Naive thymus-derived CD4-positive, alpha-beta T cell (primary cell): Measurements from ENCODE around the gene NDNF. TPM values are rescaled to one million over a fixed set of nuclear protein-coding genes. Genes with fewer than 3 reads are reported as not detected.

ENCODE experiments used
- ATAC-seq: fragments of 150-1000 bp; cut with Tn5 transposase; 2 replicates; pipeline ENCODE4 v1.10.0; 2021; ENCODE audit warnings: mild to moderate bottlenecking, moderate library complexity
- CTCF ChIA-PET: fragments of 350-600 bp; sonication (Branson Sonifier 250); formaldehyde crosslinking; loops from one replicate; lab custom pipeline; 2021; ENCODE audit warnings: antibody characterized with exemption; lab: Charles Lee
- POLR2A ChIA-PET: fragments of 350-600 bp; sonication (Branson Sonifier 250); formaldehyde crosslinking; loops from one replicate; lab custom pipeline; 2021; ENCODE audit warnings: antibody characterized with exemption, inconsistent platforms; lab: Charles Lee
- DNase-seq, 9 donors: peaks; one replicate each; pipeline versions ENCODE4 v3.0.0 to v3.0.0-alpha.2; 2020 to 2022; ENCODE audit warnings: mixed read lengths in 1 of 9
- H3K27ac ChIP-seq: one replicate; pipeline ENCODE4 v1.7.0; 2013; ENCODE audit warnings: mild to moderate bottlenecking, low read depth, low read length, moderate library complexity
- H3K27me3 ChIP-seq, 2 donors: one replicate each; pipeline ENCODE4 v1.7.0; 2013; ENCODE audit warnings: low read length in 2 of 2, mild to moderate bottlenecking in 2 of 2, moderate library complexity in 2 of 2; ENCODE audit not compliant: control insufficient read depth in 2 of 2, insufficient read depth in 2 of 2
- H3K36me3 ChIP-seq, 3 experiments: 1 replicate in 2 of 3; 2 replicates in 1 of 3; pipeline ENCODE4 v1.7.0; 2013; ENCODE audit warnings: low read length in 3 of 3, mild to moderate bottlenecking in 3 of 3, moderate library complexity in 1 of 3; ENCODE audit not compliant: insufficient read depth in 3 of 3, control insufficient read depth in 2 of 3
- H3K4me1 ChIP-seq, 2 donors: one replicate each; pipeline ENCODE4 v1.7.0; 2013; ENCODE audit warnings: low read length in 2 of 2, mild to moderate bottlenecking in 2 of 2, moderate library complexity in 1 of 2; ENCODE audit not compliant: control insufficient read depth in 2 of 2, insufficient read depth in 2 of 2
- H3K4me3 ChIP-seq: 2 replicates; pipeline ENCODE4 v1.7.0; 2013; ENCODE audit warnings: mild to moderate bottlenecking, low read length
- H3K9me3 ChIP-seq, 3 experiments: 1 replicate in 2 of 3; 2 replicates in 1 of 3; pipeline ENCODE4 v1.7.0; 2013; ENCODE audit warnings: low read length in 3 of 3; ENCODE audit not compliant: control insufficient read depth in 2 of 3
- H3K27ac Mint-ChIP-seq, 9 donors: one replicate each; pipeline ENCODE4 v1.8.0; 2020 to 2022; ENCODE audit warnings: mixed read lengths in 9 of 9, mild to moderate bottlenecking in 8 of 9, moderate library complexity in 5 of 9, inconsistent platforms in 2 of 9
- H3K27me3 Mint-ChIP-seq, 5 donors: one replicate each; pipeline ENCODE4 v1.8.0; 2021 to 2022; ENCODE audit warnings: mixed read lengths in 5 of 5, mild to moderate bottlenecking in 1 of 5
- H3K36me3 Mint-ChIP-seq, 5 donors: one replicate each; pipeline ENCODE4 v1.8.0; 2020 to 2022; ENCODE audit warnings: mixed read lengths in 5 of 5, mild to moderate bottlenecking in 3 of 5, inconsistent platforms in 1 of 5
- H3K4me1 Mint-ChIP-seq, 7 donors: one replicate each; pipeline ENCODE4 v1.8.0; 2020 to 2022; ENCODE audit warnings: mixed read lengths in 7 of 7, mild to moderate bottlenecking in 3 of 7, inconsistent platforms in 1 of 7
- H3K4me3 Mint-ChIP-seq, 10 donors: one replicate each; pipeline ENCODE4 v1.8.0; 2020 to 2022; ENCODE audit warnings: mild to moderate bottlenecking in 10 of 10, mixed read lengths in 10 of 10, moderate library complexity in 6 of 10, inconsistent platforms in 2 of 10
- H3K9me3 Mint-ChIP-seq, 11 donors: one replicate each; pipeline ENCODE4 v1.8.0; 2020 to 2022; ENCODE audit warnings: mixed read lengths in 11 of 11, mild to moderate bottlenecking in 4 of 11, inconsistent platforms in 1 of 11, moderate library complexity in 1 of 11
- intact Hi-C, 2 donors: fragments of 100-400 bp; cut with micrococcal nuclease; formaldehyde crosslinking; loops; one replicate each; pipeline ENCODE4 v1.15.1; 2023
- polyA plus RNA-seq, 2 donors: library from polyadenylated mRNA; unstranded; fragments of 300-500 nt; fragmentation: Illumina TruSeq; gene quantifications; one replicate each; pipeline ENCODE4 v1.2.3, GENCODE V29; 2021
- total RNA-seq, 6 experiments: library from RNA in 5 of 6; stranded (reverse) in 5 of 6; gene quantifications; 1 replicate in 5 of 6; 2 replicates in 1 of 6; pipeline ENCODE4 v1.2.3 and lab custom pipeline; 2021 to 2026

Gene NDNF
- total and polyA plus RNA-seq, 7 experiments from 2014 or later: not detected

- Mint-ChIP-seq H3K27ac (no peak overlapping the region), H3K4me1 (peaks cover 0 to 24% (median 22%) of the 10 kb centered on the region in 7 donors), H3K4me3 (no peak overlapping the region), H3K9me3 (no peaks in the 10 kb centered on the region), H3K27me3 (peaks cover 4 to 12% (median 5%) of the 10 kb centered on the region in 5 donors), H3K36me3 (peaks cover 0 to 4% (median 0%) of the 10 kb centered on the region in 5 donors)
- no peak overlapping the region for H3K27ac ChIP-seq
- POLR2A ChIA-PET: no interaction called here
- H3K36me3 ChIP-seq: no peaks in the 10 kb centered on the region
- intact Hi-C loops: no loop called here
- DNase-seq (no peak), ATAC-seq (no peak)
- H3K4me3 ChIP-seq: no peak overlapping the region
- H3K27me3 ChIP-seq: no peaks in the 10 kb centered on the region
- H3K4me1 ChIP-seq: no peaks in the 10 kb centered on the region
- no peaks in the 10 kb centered on the region for H3K9me3 ChIP-seq
- CTCF ChIA-PET: no interaction called here
Observed at GRCh38 chr4:121018543-121018942, 53.8 kb downstream of the NDNF start.

- peak overlapping the region in 1 of 9 donors; percentile 55 for H3K27ac Mint-ChIP-seq
Observed at GRCh38 chr4:121016611-121017010, 55.7 kb downstream of the NDNF start.

GRCh38 chr4:121015421-121015820 lies 56.9 kb downstream of the NDNF start:
- H3K9me3 Mint-ChIP-seq: no peaks in the 10 kb centered on the region
- POLR2A ChIA-PET: interaction anchor here (0.6 kb wide), 1 partner anchor 8 kb away, joined by 4 read pairs; no protein-coding TSS in a partner anchor
- no peak overlapping the region for H3K4me3 ChIP-seq
- ATAC-seq (no peak), DNase-seq (no peak)
- no peaks in the 10 kb centered on the region for H3K27me3 ChIP-seq
- peaks cover 0 to 53% (median 48%) of the 10 kb centered on the region in 7 donors for H3K4me1 Mint-ChIP-seq
- no peak overlapping the region for H3K27ac Mint-ChIP-seq
- H3K27ac ChIP-seq: no peak overlapping the region
- H3K9me3 ChIP-seq: no peaks in the 10 kb centered on the region
- no peaks in the 10 kb centered on the region for H3K36me3 Mint-ChIP-seq
- H3K27me3 Mint-ChIP-seq: peaks cover 0 to 2% (median 0%) of the 10 kb centered on the region in 5 donors
- intact Hi-C loops: no loop called here
- CTCF ChIA-PET: interaction anchor here (0.6 to 0.7 kb wide), 2 partner anchors 12 to 126 kb away, joined by 3 to 4 read pairs; no protein-coding TSS in a partner anchor
- no peak overlapping the region for H3K4me3 Mint-ChIP-seq
- no peaks in the 10 kb centered on the region for H3K36me3 ChIP-seq
- H3K4me1 ChIP-seq: peaks cover 0 to 15% of the 10 kb centered on the region in 2 donors

More at GRCh38 chr4:121016611-121017010, 55.7 kb downstream of the NDNF start:
- Histone ChIP-seq H3K9me3 (no peaks in the 10 kb centered on the region), H3K36me3 (no peaks in the 10 kb centered on the region), H3K4me3 (no peak overlapping the region), H3K4me1 (peaks cover 0 to 4% of the 10 kb centered on the region in 2 donors), H3K27ac (no peak overlapping the region), H3K27me3 (no peaks in the 10 kb centered on the region)
- H3K4me3 Mint-ChIP-seq: no peak overlapping the region
- H3K27me3 Mint-ChIP-seq: peaks cover 0 to 6% (median 0%) of the 10 kb centered on the region in 5 donors
- DNase-seq (no peak), ATAC-seq (no peak)
- H3K36me3 Mint-ChIP-seq: peaks cover 0 to 4% (median 0%) of the 10 kb centered on the region in 5 donors
- peaks cover 0 to 41% (median 36%) of the 10 kb centered on the region in 7 donors for H3K4me1 Mint-ChIP-seq
- POLR2A ChIA-PET: no interaction called here
- CTCF ChIA-PET: interaction anchor here (0.7 kb wide), 1 partner anchor 13 kb away, joined by 3 read pairs; no protein-coding TSS in a partner anchor
- intact Hi-C loops: no loop called here
- no peaks in the 10 kb centered on the region for H3K9me3 Mint-ChIP-seq

- peaks cover 3 to 62% (median 57%) of the 10 kb centered on the region in 7 donors for H3K4me1 Mint-ChIP-seq
- ChIA-PET CTCF (interaction anchor here (0.7 to 1.1 kb wide), 2 partner anchors 11 kb away, joined by 3 to 4 read pairs; no protein-coding TSS in a partner anchor), POLR2A (no interaction called here)
- H3K27me3 Mint-ChIP-seq: peaks cover 0 to 2% (median 0%) of the 10 kb centered on the region in 5 donors
- H3K27ac Mint-ChIP-seq: no peak overlapping the region
- H3K9me3 Mint-ChIP-seq: no peaks in the 10 kb centered on the region
- Histone ChIP-seq H3K27ac (no peak overlapping the region), H3K9me3 (no peaks in the 10 kb centered on the region), H3K4me3 (no peak overlapping the region), H3K27me3 (no peaks in the 10 kb centered on the region), H3K4me1 (peaks cover 0 to 24% of the 10 kb centered on the region in 2 donors), H3K36me3 (no peaks in the 10 kb centered on the region)
- peak overlapping the region in 3 of 10 donors; percentile 1 to 45 (median 39) for H3K4me3 Mint-ChIP-seq
- H3K36me3 Mint-ChIP-seq: no peaks in the 10 kb centered on the region
- ATAC-seq: no peak
- intact Hi-C loops: no loop called here
- DNase-seq: no peak
Observed at GRCh38 chr4:121014544-121014943, 57.8 kb downstream of the NDNF start.

GRCh38 chr4:121011780-121012340 lies 60.5 kb downstream of the NDNF start:
- no peaks in the 10 kb centered on the region for H3K36me3 ChIP-seq
- Mint-ChIP-seq H3K4me1 (peaks cover 3 to 83% (median 78%) of the 10 kb centered on the region in 7 donors), H3K27me3 (no peaks in the 10 kb centered on the region), H3K36me3 (peaks cover 0 to 4% (median 0%) of the 10 kb centered on the region in 5 donors), H3K4me3 (peak overlapping the region in 1 of 10 donors; percentile 19), H3K9me3 (no peaks in the 10 kb centered on the region), H3K27ac (peak overlapping the region in 5 of 9 donors; percentile 45 to 96 (median 74))
- ChIA-PET CTCF (interaction anchor here (0.9 kb wide), 1 partner anchor 17 kb away, joined by 3 read pairs; no protein-coding TSS in a partner anchor), POLR2A (no interaction called here)
- intact Hi-C loops: no loop called here
- no peak for DNase-seq
- no peaks in the 10 kb centered on the region for H3K9me3 ChIP-seq
- ATAC-seq: no peak
- no peak overlapping the region for H3K27ac ChIP-seq
- no peak overlapping the region for H3K4me3 ChIP-seq
- no peaks in the 10 kb centered on the region for H3K27me3 ChIP-seq
- peaks cover 0 to 33% of the 10 kb centered on the region in 2 donors for H3K4me1 ChIP-seq

- no peaks in the 10 kb centered on the region for H3K27me3 ChIP-seq
- DNase-seq (no peak), ATAC-seq (no peak)
- Mint-ChIP-seq H3K4me3 (peak overlapping the region in 1 of 10 donors; percentile 75), H3K27ac (peak overlapping the region in 5 of 9 donors; percentile 32 to 96 (median 74)), H3K9me3 (no peaks in the 10 kb centered on the region), H3K36me3 (peaks cover 0 to 4% (median 0%) of the 10 kb centered on the region in 5 donors), H3K4me1 (peaks cover 3 to 88% (median 82%) of the 10 kb centered on the region in 7 donors), H3K27me3 (no peaks in the 10 kb centered on the region)
- intact Hi-C loops: no loop called here
- ChIA-PET CTCF (interaction anchor here (0.9 kb wide), 1 partner anchor 18 kb away, joined by 3 read pairs; no protein-coding TSS in a partner anchor), POLR2A (interaction anchor here (0.6 to 0.8 kb wide), 2 partner anchors 17 to 222 kb away, joined by 3 read pairs; no protein-coding TSS in a partner anchor)
- no peaks in the 10 kb centered on the region for H3K9me3 ChIP-seq
- no peaks in the 10 kb centered on the region for H3K36me3 ChIP-seq
- H3K27ac ChIP-seq: no peak overlapping the region
- H3K4me1 ChIP-seq: peaks cover 0 to 35% of the 10 kb centered on the region in 2 donors
- no peak overlapping the region for H3K4me3 ChIP-seq
Observed at GRCh38 chr4:121011138-121011537, 61.2 kb downstream of the NDNF start.
